H7 (cell line): ENCODE results near the gene MUC16. TPM values are rescaled to one million over a fixed set of nuclear protein-coding genes. Genes with fewer than 3 reads are reported as not detected.
A peak's percentile ranks its signal among the peaks of the same experiment; 100 is the strongest.

Experiments
- DNase-seq: peaks from one replicate; pipeline ENCODE4 v3.0.0; 2012
- H3K27me3 ChIP-seq: 2 replicates; pipeline ENCODE4 v1.6.0; 2011; ENCODE audit warnings: mild to moderate bottlenecking, low read length; ENCODE audit not compliant: control insufficient read depth, insufficient read depth
- H3K36me3 ChIP-seq: replicated peaks from 2 replicates; pipeline ENCODE4 v1.5.1; 2011; ENCODE audit warnings: low read length; ENCODE audit not compliant: control insufficient read depth, insufficient read depth
- H3K4me3 ChIP-seq: 2 replicates; pipeline ENCODE4 v1.5.1; 2011; ENCODE audit warnings: low read depth, mild to moderate bottlenecking, control low read depth, low read length, moderate library complexity; ENCODE audit not compliant: insufficient read depth
- total RNA-seq: library from RNA; depleted of rRNA; stranded (reverse); fragments of >200 nt; shearing (Covaris generic); gene quantifications from 2 replicates; pipeline ENCODE4 v1.2.3, GENCODE V29; 2014

MUC16 gene
- total RNA-seq, 1 experiment from 2014 or later, result not detected

DNA sequence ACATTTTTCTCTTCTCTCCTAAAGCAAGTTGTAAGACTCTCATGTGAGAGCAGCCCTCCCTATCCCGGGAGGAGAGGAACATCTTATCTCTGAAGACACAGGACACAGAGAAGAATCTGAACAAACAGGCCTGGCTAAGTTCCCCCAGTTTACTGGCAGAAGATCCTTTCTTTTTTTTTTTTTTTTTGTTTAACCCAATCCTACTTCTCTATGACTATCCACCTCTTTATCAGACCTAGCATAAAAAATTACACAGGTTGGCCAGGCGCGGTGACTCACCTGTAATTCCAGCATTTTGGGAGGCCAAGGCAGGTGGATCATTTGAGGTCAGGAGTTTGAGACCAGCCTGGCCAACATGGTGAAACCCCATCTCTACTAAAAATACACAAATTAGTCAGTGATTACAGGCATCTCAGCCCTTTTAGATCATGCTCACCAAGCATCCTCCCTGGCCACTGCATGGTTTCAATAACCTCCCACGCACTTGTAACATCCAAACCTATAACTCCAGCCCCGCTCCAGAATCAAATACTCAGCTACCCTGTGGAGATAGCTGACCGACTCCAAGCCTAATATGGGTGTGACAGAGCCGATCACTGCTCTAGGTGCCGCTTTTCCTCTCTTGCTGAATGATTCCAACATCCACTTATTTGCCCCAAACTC lies 27.3 kb upstream of the MUC16 start:
- H3K4me3 ChIP-seq, result no peak overlapping the region
- H3K36me3 ChIP-seq, result no peaks in the 10 kb centered on the region
- no peak for DNase-seq
- H3K27me3 ChIP-seq, result no peaks in the 10 kb centered on the region

GRCh38 chr19:9032136-9032631 lies 22.0 kb upstream of the MUC16 start:
- H3K4me3 ChIP-seq, result no peak overlapping the region
- DNase-seq, result no peak
- H3K27me3 ChIP-seq, result no peaks in the 10 kb centered on the region
- no peaks in the 10 kb centered on the region for H3K36me3 ChIP-seq

DNA sequence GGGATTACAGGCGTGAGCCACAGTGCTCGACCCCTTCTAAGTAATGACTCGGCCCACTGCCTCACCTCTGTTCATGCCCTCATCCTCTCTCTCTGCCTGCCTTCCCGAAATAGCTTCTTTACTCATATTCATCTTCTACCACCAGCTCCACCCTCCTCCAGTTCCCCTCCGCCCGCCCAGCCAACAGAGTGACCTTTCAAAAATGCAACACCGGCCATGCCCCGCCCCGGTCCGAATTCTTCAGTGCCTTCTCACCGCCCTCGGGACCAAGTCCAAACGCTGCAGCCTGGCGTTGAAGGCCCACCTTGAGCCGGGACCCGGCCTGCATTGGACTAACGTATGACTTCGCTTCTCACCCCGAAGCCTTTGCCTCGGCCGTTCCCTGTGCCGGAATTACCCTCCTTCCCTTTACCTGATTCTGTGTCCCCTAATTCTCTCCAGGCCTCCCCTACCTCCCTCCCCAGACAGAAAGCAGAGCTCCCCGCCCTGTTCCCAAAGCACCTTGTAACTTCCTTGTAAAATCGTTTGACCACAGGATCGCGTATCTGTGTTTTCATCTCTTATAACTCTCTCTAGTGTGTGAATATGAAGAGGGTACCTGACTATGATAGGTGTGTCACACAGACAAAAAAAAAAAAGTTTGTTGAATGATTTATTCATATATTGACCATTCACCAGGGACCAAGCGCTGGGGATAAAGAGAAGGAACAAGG lies 8.1 kb upstream of the MUC16 start:
- DNase-seq, result no peak
- Histone ChIP-seq H3K36me3 (no peaks in the 10 kb centered on the region), H3K27me3 (no peaks in the 10 kb centered on the region), H3K4me3 (no peak overlapping the region)

DNA sequence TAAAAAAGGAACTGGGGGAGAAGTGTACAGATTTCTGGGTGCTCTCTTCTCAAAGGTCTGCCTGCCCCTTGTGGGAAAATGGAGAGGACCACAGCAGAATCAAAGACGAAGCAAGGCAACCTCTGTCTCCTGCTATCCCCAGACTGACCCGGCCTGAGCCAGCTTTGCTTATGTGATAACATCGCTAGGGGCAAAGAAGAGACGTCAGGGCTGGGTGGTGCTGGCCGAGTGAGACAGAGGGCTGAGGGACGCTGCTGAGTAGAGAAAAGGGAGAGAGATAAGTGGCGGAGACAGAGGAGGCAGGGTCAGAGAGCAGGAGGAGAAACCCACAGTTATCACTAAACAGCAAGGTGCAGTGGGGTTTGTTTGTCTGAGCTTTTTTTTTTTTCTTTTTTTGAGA lies 4.6 kb upstream of the MUC16 start:
- Histone ChIP-seq H3K4me3 (no peak overlapping the region), H3K27me3 (no peaks in the 10 kb centered on the region), H3K36me3 (no peaks in the 10 kb centered on the region)
- no peak for DNase-seq

DNA sequence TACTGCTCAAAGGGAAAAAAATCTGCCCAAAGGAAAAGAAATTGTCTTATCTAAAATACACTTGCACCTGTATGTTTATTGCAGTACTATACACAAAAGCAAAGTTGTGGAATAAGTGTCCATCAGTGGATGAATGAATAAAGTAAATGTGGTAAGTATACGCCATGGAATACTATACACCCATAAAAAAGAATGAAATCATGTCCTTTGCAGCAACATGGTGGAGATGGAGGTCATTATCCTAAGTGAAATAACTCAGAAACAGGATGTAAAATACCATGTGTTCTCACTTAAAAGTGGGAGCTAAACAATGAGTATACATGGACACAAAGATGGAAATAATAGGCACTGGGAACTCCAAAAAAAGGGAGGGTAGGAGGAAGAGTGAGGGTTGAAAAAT lies 3.8 kb upstream of the MUC16 start:
- no peak overlapping the region for H3K4me3 ChIP-seq
- H3K36me3 ChIP-seq, result no peaks in the 10 kb centered on the region
- no peak for DNase-seq
- no peaks in the 10 kb centered on the region for H3K27me3 ChIP-seq

DNA sequence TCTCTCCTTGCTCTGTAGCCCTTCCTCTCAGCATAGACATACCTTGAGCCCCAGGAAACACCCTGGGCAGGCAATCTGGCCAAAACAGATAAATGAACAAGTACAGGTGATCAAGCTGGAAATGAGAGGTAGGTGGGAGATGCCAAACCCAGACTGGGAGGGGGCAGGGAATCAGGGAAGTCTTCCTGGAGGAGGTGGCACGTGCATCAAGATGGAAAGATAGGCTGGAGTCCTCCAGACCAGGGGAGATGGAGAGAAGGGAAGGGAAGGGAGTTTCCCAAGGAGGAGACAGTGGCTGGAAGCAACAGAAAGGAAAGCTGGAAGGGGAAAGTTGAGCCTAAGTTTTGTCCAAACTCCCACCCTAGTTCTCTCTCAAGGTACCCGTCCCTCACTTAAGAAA lies 1.7 kb upstream of the MUC16 start:
- no peaks in the 10 kb centered on the region for H3K27me3 ChIP-seq
- no peak for DNase-seq
- no peaks in the 10 kb centered on the region for H3K36me3 ChIP-seq

DNA sequence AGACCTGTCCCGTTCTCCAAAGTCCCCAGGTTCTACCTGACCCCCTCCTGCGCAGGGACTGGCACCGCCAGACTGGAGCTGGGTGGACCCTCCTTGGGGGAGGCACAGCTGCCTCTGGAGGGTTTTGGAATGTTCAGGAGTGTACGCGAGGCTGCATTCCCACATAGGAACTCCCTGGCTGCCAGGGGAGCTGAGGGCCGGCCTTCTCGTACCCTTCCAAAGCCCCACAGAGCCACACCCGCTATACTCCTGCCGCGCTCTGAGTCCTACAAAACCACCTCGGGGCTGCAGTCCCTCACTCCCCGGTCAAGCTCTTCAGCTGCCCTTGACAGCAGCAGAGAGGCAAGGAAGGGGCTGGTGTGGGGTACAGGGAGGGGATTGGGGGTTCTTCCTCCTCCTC lies 484 bp upstream of the MUC16 start:
- Histone ChIP-seq H3K27me3 (no peaks in the 10 kb centered on the region), H3K4me3 (no peak overlapping the region), H3K36me3 (no peaks in the 10 kb centered on the region)
- DNase-seq, result no peak

More for the DNA sequence above, 1.7 kb upstream of the MUC16 start:
- no peak overlapping the region for H3K4me3 ChIP-seq

- Histone ChIP-seq H3K27me3 (no peaks in the 10 kb centered on the region), H3K36me3 (no peaks in the 10 kb centered on the region), H3K4me3 (no peak overlapping the region)
- no peak for DNase-seq
Measured at GRCh38 chr19:9009431-9009830, 778 bp downstream of the MUC16 start.

DNA sequence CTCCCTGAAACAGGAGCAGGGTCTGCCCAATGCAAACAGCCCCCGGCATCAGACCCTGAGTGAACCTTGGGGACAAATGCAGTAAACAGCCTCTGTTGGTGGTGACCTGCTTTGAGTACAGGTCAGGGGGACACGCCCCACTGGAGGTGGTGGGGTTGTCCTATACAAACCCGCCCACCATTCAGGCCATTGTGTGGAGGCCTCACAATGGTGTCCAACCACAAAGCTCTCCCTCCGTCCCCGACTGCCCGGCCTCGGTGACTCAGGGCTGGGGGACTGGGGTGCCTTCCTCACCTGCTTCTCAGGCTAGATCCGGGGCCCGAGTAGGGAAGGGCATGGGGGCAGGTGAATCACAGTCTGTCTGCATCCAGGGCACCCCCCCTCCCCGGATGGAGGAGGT lies 1.5 kb downstream of the MUC16 start:
- no peaks in the 10 kb centered on the region for H3K36me3 ChIP-seq
- DNase-seq, result no peak
- H3K27me3 ChIP-seq, result no peaks in the 10 kb centered on the region
- H3K4me3 ChIP-seq, result no peak overlapping the region

GRCh38 chr19:9000933-9001332 lies 9.3 kb downstream of the MUC16 start:
- Histone ChIP-seq H3K36me3 (no peaks in the 10 kb centered on the region), H3K27me3 (no peaks in the 10 kb centered on the region), H3K4me3 (no peak overlapping the region)
- no peak for DNase-seq

DNA sequence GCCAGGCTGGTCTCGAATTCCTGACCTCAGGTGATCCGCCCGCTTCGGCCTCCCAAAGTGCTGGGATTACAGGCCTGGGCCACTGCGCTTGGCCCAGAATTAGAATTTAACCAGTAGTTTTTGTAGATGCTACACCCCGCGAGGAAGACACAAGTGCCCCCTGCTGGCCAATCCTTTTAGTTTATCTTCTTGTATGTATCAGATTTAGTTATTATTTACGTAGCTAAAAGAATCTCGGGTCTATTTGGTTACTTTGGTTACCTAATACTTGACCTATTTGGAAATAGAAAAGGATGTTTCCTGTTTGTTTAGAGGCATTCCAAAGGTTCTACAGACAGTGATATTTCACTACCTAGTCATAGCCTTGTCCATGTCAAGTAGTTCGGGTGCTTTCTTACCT lies 22.0 kb downstream of the MUC16 start:
- H3K27me3 ChIP-seq, result no peaks in the 10 kb centered on the region
- no peak overlapping the region for H3K4me3 ChIP-seq
- H3K36me3 ChIP-seq, result no peaks in the 10 kb centered on the region
- peak; percentile 62 for DNase-seq

- no peaks in the 10 kb centered on the region for H3K36me3 ChIP-seq
- no peak overlapping the region for H3K4me3 ChIP-seq
- no peak for DNase-seq
- H3K27me3 ChIP-seq, result no peaks in the 10 kb centered on the region
Measured at GRCh38 chr19:8986296-8986695, 23.9 kb downstream of the MUC16 start.

DNA sequence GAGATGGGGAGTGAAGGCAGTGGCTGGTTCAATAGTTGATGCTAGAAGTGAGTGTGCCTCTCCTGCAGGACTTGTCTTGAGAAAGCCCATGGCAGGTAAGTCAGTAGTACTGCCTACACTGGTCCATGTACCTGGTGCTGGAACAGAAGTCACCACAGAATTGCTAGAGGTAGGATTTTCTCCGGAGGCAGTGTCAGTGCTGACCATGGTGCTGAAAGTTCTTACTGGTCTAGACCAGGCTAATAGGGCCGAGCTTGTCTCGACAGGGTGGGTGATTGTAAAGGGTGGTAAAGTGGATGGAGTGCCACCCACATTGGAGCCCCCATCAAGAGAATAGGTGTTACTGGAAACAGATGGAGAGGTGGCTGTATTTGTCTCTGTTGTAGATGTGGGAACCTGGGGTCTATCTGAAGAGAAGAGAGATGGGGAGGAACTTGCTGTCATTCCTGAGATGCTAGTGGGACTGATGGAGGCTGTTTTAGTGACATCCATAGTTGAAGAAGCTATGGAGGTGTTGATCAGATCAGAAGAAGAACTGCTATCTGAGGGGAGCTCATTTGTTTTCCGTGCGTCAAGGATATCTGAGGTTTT lies 36.6 kb downstream of the MUC16 start:
- no peaks in the 10 kb centered on the region for H3K36me3 ChIP-seq
- no peak for DNase-seq
- no peak overlapping the region for H3K4me3 ChIP-seq
- no peaks in the 10 kb centered on the region for H3K27me3 ChIP-seq

DNA sequence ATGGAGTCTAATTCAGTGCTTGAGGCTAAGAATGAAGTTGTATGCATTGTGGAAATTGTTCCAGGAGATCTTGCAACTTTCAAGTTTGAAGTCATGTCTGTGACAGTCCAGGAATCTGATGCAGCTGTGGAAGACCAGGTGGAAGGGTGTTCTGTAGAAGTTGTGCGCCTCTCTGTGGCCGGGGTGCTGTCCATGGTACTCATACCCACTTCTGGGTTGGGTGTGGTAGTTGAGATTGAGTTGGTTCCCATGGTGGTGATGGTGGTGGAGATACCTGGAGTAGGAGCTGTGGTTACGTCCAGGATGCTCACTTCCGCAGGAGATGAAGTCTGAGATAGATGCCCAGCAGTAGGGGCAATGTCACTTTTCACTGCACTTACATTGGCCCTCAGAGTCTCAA lies 44.3 kb downstream of the MUC16 start:
- H3K4me3 ChIP-seq, result no peak overlapping the region
- no peak for DNase-seq
- no peaks in the 10 kb centered on the region for H3K36me3 ChIP-seq
- no peaks in the 10 kb centered on the region for H3K27me3 ChIP-seq
